Panc1 (cell line): ENCODE results near the gene GFM1. TPM values are rescaled to one million over a fixed set of nuclear protein-coding genes. Genes with fewer than 3 reads are reported as not detected.

Source experiments
- ATAC-seq: fragments of 200-7000 bp; cut with Tn5 transposase; 2 replicates; pipeline ENCODE4 v1.9.1; 2020; ENCODE audit warnings: mild to moderate bottlenecking, moderate library complexity
- BruUV-seq: library from RNA; stranded (reverse); fragments of 400-500 nt; replicated peaks from 2 replicates; lab custom pipeline; 2021; lab: Mats Ljungman, UMichigan
- CTCF ChIA-PET: fragments of 300-600 bp; sonication (Branson Sonifier 250); formaldehyde crosslinking; loops from one replicate; lab custom pipeline; 2022; ENCODE audit warnings: antibody characterized with exemption; lab: Charles Lee
- POLR2A ChIA-PET: fragments of 300-600 bp; sonication (Branson Sonifier 250); formaldehyde crosslinking; loops from one replicate; lab custom pipeline; 2022; ENCODE audit warnings: antibody characterized with exemption; lab: Charles Lee
- DNase-seq: peaks from one replicate; pipeline ENCODE4 v3.0.0-alpha.2; 2010; ENCODE audit warnings: low read depth, low spot score
- H3K27ac ChIP-seq: 2 replicates; pipeline ENCODE4 v1.5.1; 2011; ENCODE audit warnings: mild to moderate bottlenecking, low read length, inconsistent platforms
- H3K27me3 ChIP-seq: fragments of 200-500 bp; sonication (Bioruptor generic); 2 replicates; pipeline ENCODE4 v1.6.0; 2014; ENCODE audit warnings: low read length, inconsistent platforms; ENCODE audit not compliant: control insufficient read depth, insufficient read depth
- H3K36me3 ChIP-seq: fragments of 200-500 bp; sonication (Bioruptor generic); 2 replicates; pipeline ENCODE4 v1.5.1; 2014; ENCODE audit warnings: inconsistent platforms, mild to moderate bottlenecking, low read length, moderate library complexity; ENCODE audit not compliant: control insufficient read depth, insufficient read depth
- H3K4me1 ChIP-seq: 2 replicates; pipeline ENCODE4 v1.5.1; 2011; ENCODE audit warnings: inconsistent platforms, mild to moderate bottlenecking, low read length, moderate library complexity; ENCODE audit not compliant: control insufficient read depth, insufficient read depth
- H3K4me3 ChIP-seq, 2 experiments: 2 replicates each; pipeline ENCODE4 v1.5.1; 2011 to 2012; ENCODE audit warnings: low read depth in 2 of 2, low read length in 2 of 2, mild to moderate bottlenecking in 2 of 2, inconsistent platforms in 1 of 2, moderate library complexity in 1 of 2
- H3K9me3 ChIP-seq: fragments of 200-500 bp; sonication (Bioruptor generic); 2 replicates; pipeline ENCODE4 v1.5.1; 2014; ENCODE audit warnings: low read depth, mild to moderate bottlenecking, inconsistent platforms, low read length, moderate library complexity; ENCODE audit not compliant: control insufficient read depth, insufficient read depth
- POLR2AphosphoS5 ChIP-seq: IDR thresholded peaks from 2 replicates; pipeline ENCODE4 v1.6.1; 2012; ENCODE audit warnings: mild to moderate bottlenecking, low read depth, low read length, moderate library complexity
- SIN3A ChIP-seq: IDR thresholded peaks from 2 replicates; pipeline ENCODE4 v1.6.1; 2012; ENCODE audit warnings: low read depth, mild to moderate bottlenecking, low read length, moderate library complexity, borderline replicate concordance; ENCODE audit not compliant: insufficient read depth
- TCF7L2 ChIP-seq: IDR thresholded peaks from 2 replicates; pipeline ENCODE4 v1.6.1; 2011; ENCODE audit warnings: mild to moderate bottlenecking, low read depth, low read length, inconsistent platforms
- in situ Hi-C: cut with HindIII; loops from 2 replicates; pipeline ENCODE4 v1.10.0; 2016; ENCODE audit warnings: low sequenced_read_pairs, low pct_unique_long_range_greater_than_20kb
- intact Hi-C: fragments of 100-400 bp; cut with micrococcal nuclease; formaldehyde crosslinking; loops from one replicate; pipeline ENCODE4 v1.10.0; 2022; ENCODE audit not compliant: unreplicated experiment
- total RNA-seq: library from RNA; stranded (reverse); gene quantifications from one replicate; pipeline ENCODE4 v1.2.1, GENCODE V29; 2021; ENCODE audit not compliant: unreplicated experiment
- TF ChIP-seq, protein P1 (sequence below), 2 experiments: IDR thresholded peaks; 2 replicates each; pipeline ENCODE4 v1.6.1; 2011 to 2012; ENCODE audit warnings: low read depth in 2 of 2, control low read depth in 1 of 2, low read length in 1 of 2, mild to moderate bottlenecking in 1 of 2, moderate library complexity in 1 of 2; ENCODE audit not compliant: insufficient read depth in 1 of 2
- TF ChIP-seq, protein P2 (sequence below): fragments of 450-650 bp; IDR thresholded peaks from 2 replicates; pipeline ENCODE4 v1.5.1; 2017; ENCODE audit warnings: mild to moderate bottlenecking

The GFM1 gene
- total RNA-seq, 1 experiment from 2014 or later, result 59.3 TPM

DNA sequence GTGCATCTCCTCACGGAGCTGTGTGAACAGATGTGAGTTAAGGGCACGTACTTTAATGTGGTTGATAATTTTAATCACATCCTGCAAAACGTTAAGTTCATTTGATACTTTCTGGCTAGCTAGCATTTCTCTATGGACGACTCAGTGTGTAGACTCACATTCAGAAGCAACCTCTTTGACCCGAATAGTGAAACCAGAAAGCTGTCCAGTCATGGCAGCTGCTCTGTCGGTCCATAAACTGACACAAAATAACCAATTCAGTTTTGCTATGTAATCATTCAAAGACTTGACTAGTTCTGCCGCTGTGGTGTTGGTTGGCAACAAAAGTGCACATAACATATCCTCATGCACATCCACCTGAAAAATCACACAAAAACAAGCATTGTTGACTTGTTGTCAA lies 3.7 kb upstream of the GFM1 start:
- BruUV-seq, result no TSS peak
- ChIA-PET POLR2A (interaction anchor here (0.7 kb wide), 1 partner anchor 668 kb away, joined by 6 read pairs; no protein-coding TSS in a partner anchor), CTCF (no interaction called here)
- intact Hi-C loops, result loop anchor here (10.0 kb wide), 2 partner anchors 66 to 96 kb away; partner anchors contain the start of gene MLF1
- ATAC-seq, result no peak
- TF ChIP-seq SIN3A (no peak), POLR2AphosphoS5 (no peak), TCF7L2 (no peak)
- TF ChIP-seq, protein P1, sequence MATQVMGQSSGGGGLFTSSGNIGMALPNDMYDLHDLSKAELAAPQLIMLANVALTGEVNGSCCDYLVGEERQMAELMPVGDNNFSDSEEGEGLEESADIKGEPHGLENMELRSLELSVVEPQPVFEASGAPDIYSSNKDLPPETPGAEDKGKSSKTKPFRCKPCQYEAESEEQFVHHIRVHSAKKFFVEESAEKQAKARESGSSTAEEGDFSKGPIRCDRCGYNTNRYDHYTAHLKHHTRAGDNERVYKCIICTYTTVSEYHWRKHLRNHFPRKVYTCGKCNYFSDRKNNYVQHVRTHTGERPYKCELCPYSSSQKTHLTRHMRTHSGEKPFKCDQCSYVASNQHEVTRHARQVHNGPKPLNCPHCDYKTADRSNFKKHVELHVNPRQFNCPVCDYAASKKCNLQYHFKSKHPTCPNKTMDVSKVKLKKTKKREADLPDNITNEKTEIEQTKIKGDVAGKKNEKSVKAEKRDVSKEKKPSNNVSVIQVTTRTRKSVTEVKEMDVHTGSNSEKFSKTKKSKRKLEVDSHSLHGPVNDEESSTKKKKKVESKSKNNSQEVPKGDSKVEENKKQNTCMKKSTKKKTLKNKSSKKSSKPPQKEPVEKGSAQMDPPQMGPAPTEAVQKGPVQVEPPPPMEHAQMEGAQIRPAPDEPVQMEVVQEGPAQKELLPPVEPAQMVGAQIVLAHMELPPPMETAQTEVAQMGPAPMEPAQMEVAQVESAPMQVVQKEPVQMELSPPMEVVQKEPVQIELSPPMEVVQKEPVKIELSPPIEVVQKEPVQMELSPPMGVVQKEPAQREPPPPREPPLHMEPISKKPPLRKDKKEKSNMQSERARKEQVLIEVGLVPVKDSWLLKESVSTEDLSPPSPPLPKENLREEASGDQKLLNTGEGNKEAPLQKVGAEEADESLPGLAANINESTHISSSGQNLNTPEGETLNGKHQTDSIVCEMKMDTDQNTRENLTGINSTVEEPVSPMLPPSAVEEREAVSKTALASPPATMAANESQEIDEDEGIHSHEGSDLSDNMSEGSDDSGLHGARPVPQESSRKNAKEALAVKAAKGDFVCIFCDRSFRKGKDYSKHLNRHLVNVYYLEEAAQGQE (IDR thresholded peaks at IDR 0.05; ENCODE audit: insufficient read depth in 1 of 2, low read depth in 2 of 2, low read length in 1 of 2), result no peak
- TF ChIP-seq, protein P2, sequence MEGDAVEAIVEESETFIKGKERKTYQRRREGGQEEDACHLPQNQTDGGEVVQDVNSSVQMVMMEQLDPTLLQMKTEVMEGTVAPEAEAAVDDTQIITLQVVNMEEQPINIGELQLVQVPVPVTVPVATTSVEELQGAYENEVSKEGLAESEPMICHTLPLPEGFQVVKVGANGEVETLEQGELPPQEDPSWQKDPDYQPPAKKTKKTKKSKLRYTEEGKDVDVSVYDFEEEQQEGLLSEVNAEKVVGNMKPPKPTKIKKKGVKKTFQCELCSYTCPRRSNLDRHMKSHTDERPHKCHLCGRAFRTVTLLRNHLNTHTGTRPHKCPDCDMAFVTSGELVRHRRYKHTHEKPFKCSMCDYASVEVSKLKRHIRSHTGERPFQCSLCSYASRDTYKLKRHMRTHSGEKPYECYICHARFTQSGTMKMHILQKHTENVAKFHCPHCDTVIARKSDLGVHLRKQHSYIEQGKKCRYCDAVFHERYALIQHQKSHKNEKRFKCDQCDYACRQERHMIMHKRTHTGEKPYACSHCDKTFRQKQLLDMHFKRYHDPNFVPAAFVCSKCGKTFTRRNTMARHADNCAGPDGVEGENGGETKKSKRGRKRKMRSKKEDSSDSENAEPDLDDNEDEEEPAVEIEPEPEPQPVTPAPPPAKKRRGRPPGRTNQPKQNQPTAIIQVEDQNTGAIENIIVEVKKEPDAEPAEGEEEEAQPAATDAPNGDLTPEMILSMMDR, result no peak
- H3K4me1 ChIP-seq, result peaks cover 10% of the 10 kb centered on the region
- no peak overlapping the region for H3K4me3 ChIP-seq
- no peak for DNase-seq
- H3K27ac ChIP-seq, result no peak overlapping the region
- H3K36me3 ChIP-seq, result peaks cover 6% of the 10 kb centered on the region; the same call in 1 of the 2 replicates
- no peaks in the 10 kb centered on the region for H3K27me3 ChIP-seq
- no peaks in the 10 kb centered on the region for H3K9me3 ChIP-seq
- in situ Hi-C loops, result no loop called here

DNA sequence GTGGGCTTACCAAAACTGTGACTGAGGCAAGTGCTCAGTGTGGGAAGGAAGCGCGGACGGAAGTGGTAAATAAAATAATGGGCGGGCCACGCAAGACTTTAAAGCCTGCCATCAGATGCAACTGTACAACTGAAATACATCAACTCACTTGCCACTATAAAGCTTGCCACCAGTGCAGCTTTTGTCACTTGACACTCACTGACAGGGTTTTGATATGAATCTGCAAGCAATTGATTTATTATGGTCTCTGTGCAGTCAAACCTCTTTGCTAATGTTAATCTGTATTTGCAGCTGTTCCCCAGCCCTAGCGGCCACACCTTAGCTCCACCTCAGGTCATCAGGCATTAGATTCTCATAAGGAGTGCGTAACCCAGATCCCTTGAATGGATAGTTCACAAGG lies 2.3 kb upstream of the GFM1 start:
- no peak for TF ChIP-seq POLR2AphosphoS5
- TF ChIP-seq, protein P1 (IDR thresholded peaks at IDR 0.05; ENCODE audit: insufficient read depth in 1 of 2, low read depth in 2 of 2, low read length in 1 of 2), result no peak
- no peak for TF ChIP-seq SIN3A
- no peak for TF ChIP-seq TCF7L2
- TF ChIP-seq, protein P2, result no peak
- in situ Hi-C loops, result no loop called here
- Histone ChIP-seq H3K27ac (no peak overlapping the region), H3K36me3 (peaks cover 14% of the 10 kb centered on the region), H3K9me3 (no peaks in the 10 kb centered on the region), H3K27me3 (no peaks in the 10 kb centered on the region), H3K4me1 (peaks cover 21% of the 10 kb centered on the region), H3K4me3 (no peak overlapping the region)
- DNase-seq (no peak), ATAC-seq (no peak)
- no TSS peak for BruUV-seq
- intact Hi-C loops, result loop anchor here (10.0 kb wide), 2 partner anchors 67 to 97 kb away; partner anchors contain the start of gene MLF1
- ChIA-PET CTCF (no interaction called here), POLR2A (no interaction called here)
